ENCODE data around the gene DYRK1A.

Gene DYRK1A

GRCh38 chr21:37447288-37447936 lies 80.8 kb downstream of the DYRK1A start:
- DNase-seq = no peak
- no peak for TF ChIP-seq GATA1 (IDR thresholded peaks at IDR 0.05; ENCODE audit: low read depth, low read length)
- no peak for TF ChIP-seq POLR2A (IDR thresholded peaks at IDR 0.05; ENCODE audit: low read length)

GRCh38 chr21:37449302-37449937 lies 82.8 kb downstream of the DYRK1A start:
- no peak for DNase-seq
- no peak for TF ChIP-seq GATA1 (IDR thresholded peaks at IDR 0.05; ENCODE audit: low read depth, low read length)

GRCh38 chr21:37450445-37450941 lies 83.9 kb downstream of the DYRK1A start:
- TF ChIP-seq GATA1 (IDR thresholded peaks at IDR 0.05; ENCODE audit: low read depth, low read length) (no peak), POLR2A (IDR thresholded peaks at IDR 0.05; ENCODE audit: low read length) (peak; percentile 40)
- peak; percentile 81 to 82 for DNase-seq

GRCh38 chr21:37451446-37451845 lies 84.9 kb downstream of the DYRK1A start:
- TF ChIP-seq POLR2A (IDR thresholded peaks at IDR 0.05; ENCODE audit: low read length) = no peak
- TF ChIP-seq GATA1 (IDR thresholded peaks at IDR 0.05; ENCODE audit: low read depth, low read length) = no peak
- no peak for DNase-seq

- no peak for DNase-seq
- no peak for TF ChIP-seq POLR2A (IDR thresholded peaks at IDR 0.05; ENCODE audit: low read length)
These were observed 85.7 kb downstream of the DYRK1A start for GRCh38 chr21:37452227-37452626.

GRCh38 chr21:37453350-37453749 lies 86.8 kb downstream of the DYRK1A start:
- TF ChIP-seq GATA1 (IDR thresholded peaks at IDR 0.05; ENCODE audit: low read depth, low read length) = no peak
- TF ChIP-seq POLR2A (IDR thresholded peaks at IDR 0.05; ENCODE audit: low read length) = no peak
- DNase-seq = no peak

- peak; percentile 63 to 76 for DNase-seq
- TF ChIP-seq POLR2A (IDR thresholded peaks at IDR 0.05; ENCODE audit: low read length) = no peak
- TF ChIP-seq GATA1 (IDR thresholded peaks at IDR 0.05; ENCODE audit: low read depth, low read length) = no peak
These were observed 88.4 kb downstream of the DYRK1A start for GRCh38 chr21:37454869-37455503.

GRCh38 chr21:37455504-37455911 lies 88.9 kb downstream of the DYRK1A start:
- TF ChIP-seq POLR2A (IDR thresholded peaks at IDR 0.05; ENCODE audit: low read length) (no peak), GATA1 (IDR thresholded peaks at IDR 0.05; ENCODE audit: low read depth, low read length) (no peak)
- DNase-seq = peak; percentile 92 to 93

GRCh38 chr21:37458669-37459276 lies 92.2 kb downstream of the DYRK1A start:
- DNase-seq = no peak

GRCh38 chr21:37459575-37459974 lies 93.0 kb downstream of the DYRK1A start:
- TF ChIP-seq GATA1 (IDR thresholded peaks at IDR 0.05; ENCODE audit: low read depth, low read length) (no peak), POLR2A (IDR thresholded peaks at IDR 0.05; ENCODE audit: low read length) (no peak)
- no peak for DNase-seq

More at GRCh38 chr21:37458669-37459276, 92.2 kb downstream of the DYRK1A start:
- TF ChIP-seq POLR2A (IDR thresholded peaks at IDR 0.05; ENCODE audit: low read length) (no peak), GATA1 (IDR thresholded peaks at IDR 0.05; ENCODE audit: low read depth, low read length) (no peak)

- TF ChIP-seq POLR2A (IDR thresholded peaks at IDR 0.05; ENCODE audit: low read length) (no peak), GATA1 (IDR thresholded peaks at IDR 0.05; ENCODE audit: low read depth, low read length) (no peak)
These were observed 93.6 kb downstream of the DYRK1A start for GRCh38 chr21:37460196-37460595.

GRCh38 chr21:37461479-37461878 lies 94.9 kb downstream of the DYRK1A start:
- no peak for DNase-seq
- TF ChIP-seq GATA1 (IDR thresholded peaks at IDR 0.05; ENCODE audit: low read depth, low read length) = no peak
- TF ChIP-seq POLR2A (IDR thresholded peaks at IDR 0.05; ENCODE audit: low read length) = no peak

More at GRCh38 chr21:37460196-37460595, 93.6 kb downstream of the DYRK1A start:
- DNase-seq = peak; percentile 40 to 43

GRCh38 chr21:37462087-37462861 lies 95.7 kb downstream of the DYRK1A start:
- no peak for DNase-seq
- no peak for TF ChIP-seq POLR2A (IDR thresholded peaks at IDR 0.05; ENCODE audit: low read length)
- no peak for TF ChIP-seq GATA1 (IDR thresholded peaks at IDR 0.05; ENCODE audit: low read depth, low read length)

All from erythroblast (primary cell).